Measurements from ENCODE around the gene HRH4.

HRH4 gene

GRCh38 chr18:24432618-24433017 lies 27.8 kb upstream of the HRH4 start:
- Histone ChIP-seq H3K9me3 (ENCODE audit: control insufficient read depth in 1 of 2, low read length in 2 of 2) (no peaks in the 10 kb centered on the region), H3K27ac (ENCODE audit: low read length) (no peak overlapping the region), H3K4me1 (ENCODE audit: control insufficient read depth in 1 of 2, insufficient read depth in 2 of 2, low read length in 2 of 2) (peaks cover 7 to 10% of the 10 kb centered on the region in 2 donors), H3K36me3 (ENCODE audit: control insufficient read depth in 1 of 2, insufficient read depth in 2 of 2, low read length in 2 of 2) (peaks cover 2 to 4% of the 10 kb centered on the region in 2 donors), H3K4me3 (ENCODE audit: low read depth in 1 of 2, low read length in 2 of 2) (no peak overlapping the region), H3K27me3 (ENCODE audit: low read depth, low read length) (no peaks in the 10 kb centered on the region)

- Histone ChIP-seq H3K27me3 (ENCODE audit: low read depth, low read length) (no peaks in the 10 kb centered on the region), H3K4me1 (ENCODE audit: control insufficient read depth in 1 of 2, insufficient read depth in 2 of 2, low read length in 2 of 2) (no peaks in the 10 kb centered on the region), H3K36me3 (ENCODE audit: control insufficient read depth in 1 of 2, insufficient read depth in 2 of 2, low read length in 2 of 2) (peaks cover 18 to 32% of the 10 kb centered on the region in 2 donors), H3K4me3 (ENCODE audit: low read depth in 1 of 2, low read length in 2 of 2) (no peak overlapping the region), H3K9me3 (ENCODE audit: control insufficient read depth in 1 of 2, low read length in 2 of 2) (no peaks in the 10 kb centered on the region), H3K27ac (ENCODE audit: low read length) (no peak overlapping the region)
Measured at GRCh38 chr18:24436939-24437338, 23.5 kb upstream of the HRH4 start.

GRCh38 chr18:24443870-24444269 lies 16.6 kb upstream of the HRH4 start:
- H3K4me3 ChIP-seq (ENCODE audit: low read depth in 1 of 2, low read length in 2 of 2), result no peak overlapping the region
- no peaks in the 10 kb centered on the region for H3K9me3 ChIP-seq (ENCODE audit: control insufficient read depth in 1 of 2, low read length in 2 of 2)
- H3K4me1 ChIP-seq (ENCODE audit: control insufficient read depth in 1 of 2, insufficient read depth in 2 of 2, low read length in 2 of 2), result no peaks in the 10 kb centered on the region
- H3K27me3 ChIP-seq (ENCODE audit: low read depth, low read length), result no peaks in the 10 kb centered on the region
- H3K27ac ChIP-seq (ENCODE audit: low read length), result no peak overlapping the region
- H3K36me3 ChIP-seq (ENCODE audit: control insufficient read depth in 1 of 2, insufficient read depth in 2 of 2, low read length in 2 of 2), result peaks cover 43 to 51% of the 10 kb centered on the region in 2 donors

- H3K27me3 ChIP-seq (ENCODE audit: low read depth, low read length), result no peaks in the 10 kb centered on the region
- no peak overlapping the region for H3K4me3 ChIP-seq (ENCODE audit: low read depth in 1 of 2, low read length in 2 of 2)
- H3K36me3 ChIP-seq (ENCODE audit: control insufficient read depth in 1 of 2, insufficient read depth in 2 of 2, low read length in 2 of 2), result peaks cover 58 to 60% of the 10 kb centered on the region in 2 donors
- H3K4me1 ChIP-seq (ENCODE audit: control insufficient read depth in 1 of 2, insufficient read depth in 2 of 2, low read length in 2 of 2), result no peaks in the 10 kb centered on the region
- no peaks in the 10 kb centered on the region for H3K9me3 ChIP-seq (ENCODE audit: control insufficient read depth in 1 of 2, low read length in 2 of 2)
- no peak overlapping the region for H3K27ac ChIP-seq (ENCODE audit: low read length)
Measured at GRCh38 chr18:24446453-24446852, 14.0 kb upstream of the HRH4 start.

GRCh38 chr18:24446953-24447538 lies 13.4 kb upstream of the HRH4 start:
- Histone ChIP-seq H3K27ac (ENCODE audit: low read length) (no peak overlapping the region), H3K27me3 (ENCODE audit: low read depth, low read length) (no peaks in the 10 kb centered on the region), H3K9me3 (ENCODE audit: control insufficient read depth in 1 of 2, low read length in 2 of 2) (no peaks in the 10 kb centered on the region), H3K36me3 (ENCODE audit: control insufficient read depth in 1 of 2, insufficient read depth in 2 of 2, low read length in 2 of 2) (peaks cover 59% of the 10 kb centered on the region in 2 donors), H3K4me1 (ENCODE audit: control insufficient read depth in 1 of 2, insufficient read depth in 2 of 2, low read length in 2 of 2) (no peaks in the 10 kb centered on the region), H3K4me3 (ENCODE audit: low read depth in 1 of 2, low read length in 2 of 2) (no peak overlapping the region)

- H3K4me1 ChIP-seq (ENCODE audit: control insufficient read depth in 1 of 2, insufficient read depth in 2 of 2, low read length in 2 of 2), result no peaks in the 10 kb centered on the region
- H3K27me3 ChIP-seq (ENCODE audit: low read depth, low read length), result no peaks in the 10 kb centered on the region
- H3K36me3 ChIP-seq (ENCODE audit: control insufficient read depth in 1 of 2, insufficient read depth in 2 of 2, low read length in 2 of 2), result peaks cover 59% of the 10 kb centered on the region in 2 donors
Measured at GRCh38 chr18:24447961-24448360, 12.5 kb upstream of the HRH4 start.

GRCh38 chr18:24456549-24456948 lies 3.9 kb upstream of the HRH4 start:
- Histone ChIP-seq H3K27ac (ENCODE audit: low read length) (no peak overlapping the region), H3K36me3 (ENCODE audit: control insufficient read depth in 1 of 2, insufficient read depth in 2 of 2, low read length in 2 of 2) (peaks cover 5 to 12% of the 10 kb centered on the region in 2 donors), H3K27me3 (ENCODE audit: low read depth, low read length) (no peaks in the 10 kb centered on the region), H3K4me3 (ENCODE audit: low read depth in 1 of 2, low read length in 2 of 2) (no peak overlapping the region), H3K9me3 (ENCODE audit: control insufficient read depth in 1 of 2, low read length in 2 of 2) (no peaks in the 10 kb centered on the region), H3K4me1 (ENCODE audit: control insufficient read depth in 1 of 2, insufficient read depth in 2 of 2, low read length in 2 of 2) (no peaks in the 10 kb centered on the region)

More at GRCh38 chr18:24447961-24448360, 12.5 kb upstream of the HRH4 start:
- Histone ChIP-seq H3K9me3 (ENCODE audit: control insufficient read depth in 1 of 2, low read length in 2 of 2) (no peaks in the 10 kb centered on the region), H3K4me3 (ENCODE audit: low read depth in 1 of 2, low read length in 2 of 2) (no peak overlapping the region), H3K27ac (ENCODE audit: low read length) (no peak overlapping the region)

GRCh38 chr18:24459772-24460171 lies 665 bp upstream of the HRH4 start:
- Histone ChIP-seq H3K4me1 (ENCODE audit: control insufficient read depth in 1 of 2, insufficient read depth in 2 of 2, low read length in 2 of 2) (no peaks in the 10 kb centered on the region), H3K27ac (ENCODE audit: low read length) (no peak overlapping the region), H3K9me3 (ENCODE audit: control insufficient read depth in 1 of 2, low read length in 2 of 2) (no peaks in the 10 kb centered on the region), H3K36me3 (ENCODE audit: control insufficient read depth in 1 of 2, insufficient read depth in 2 of 2, low read length in 2 of 2) (peaks cover 0 to 6% of the 10 kb centered on the region in 2 donors), H3K27me3 (ENCODE audit: low read depth, low read length) (no peaks in the 10 kb centered on the region), H3K4me3 (ENCODE audit: low read depth in 1 of 2, low read length in 2 of 2) (no peak overlapping the region)

GRCh38 chr18:24461996-24462395 lies 1.6 kb downstream of the HRH4 start:
- Histone ChIP-seq H3K4me1 (ENCODE audit: control insufficient read depth in 1 of 2, insufficient read depth in 2 of 2, low read length in 2 of 2) (no peaks in the 10 kb centered on the region), H3K27ac (ENCODE audit: low read length) (no peak overlapping the region), H3K36me3 (ENCODE audit: control insufficient read depth in 1 of 2, insufficient read depth in 2 of 2, low read length in 2 of 2) (no peaks in the 10 kb centered on the region), H3K9me3 (ENCODE audit: control insufficient read depth in 1 of 2, low read length in 2 of 2) (no peaks in the 10 kb centered on the region), H3K27me3 (ENCODE audit: low read depth, low read length) (no peaks in the 10 kb centered on the region), H3K4me3 (ENCODE audit: low read depth in 1 of 2, low read length in 2 of 2) (no peak overlapping the region)

- no peaks in the 10 kb centered on the region for H3K27me3 ChIP-seq (ENCODE audit: low read depth, low read length)
- no peaks in the 10 kb centered on the region for H3K4me1 ChIP-seq (ENCODE audit: control insufficient read depth in 1 of 2, insufficient read depth in 2 of 2, low read length in 2 of 2)
- no peaks in the 10 kb centered on the region for H3K36me3 ChIP-seq (ENCODE audit: control insufficient read depth in 1 of 2, insufficient read depth in 2 of 2, low read length in 2 of 2)
- H3K27ac ChIP-seq (ENCODE audit: low read length), result no peak overlapping the region
- H3K4me3 ChIP-seq (ENCODE audit: low read depth in 1 of 2, low read length in 2 of 2), result no peak overlapping the region
- H3K9me3 ChIP-seq (ENCODE audit: control insufficient read depth in 1 of 2, low read length in 2 of 2), result no peaks in the 10 kb centered on the region
Measured at GRCh38 chr18:24462838-24463775, 2.7 kb downstream of the HRH4 start.

GRCh38 chr18:24465486-24465885 lies 5.0 kb downstream of the HRH4 start:
- no peaks in the 10 kb centered on the region for H3K4me1 ChIP-seq (ENCODE audit: control insufficient read depth in 1 of 2, insufficient read depth in 2 of 2, low read length in 2 of 2)
- H3K36me3 ChIP-seq (ENCODE audit: control insufficient read depth in 1 of 2, insufficient read depth in 2 of 2, low read length in 2 of 2), result no peaks in the 10 kb centered on the region
- H3K27ac ChIP-seq (ENCODE audit: low read length), result no peak overlapping the region
- H3K9me3 ChIP-seq (ENCODE audit: control insufficient read depth in 1 of 2, low read length in 2 of 2), result no peaks in the 10 kb centered on the region
- H3K27me3 ChIP-seq (ENCODE audit: low read depth, low read length), result no peaks in the 10 kb centered on the region
- no peak overlapping the region for H3K4me3 ChIP-seq (ENCODE audit: low read depth in 1 of 2, low read length in 2 of 2)
